Vagina (tissue), 2 donors: ENCODE measurements around the gene ZNF518A. TPM values are rescaled to one million over a fixed set of nuclear protein-coding genes. Genes with fewer than 3 reads are reported as not detected.

Experiments
- DNase-seq, 2 donors: peaks; one replicate each; pipeline ENCODE4 v3.0.0-alpha.2; 2017; ENCODE audit errors: extremely low spot score in 2 of 2
- H3K27ac ChIP-seq: fragments of 200-600 bp; sonication (generic); one replicate; pipeline ENCODE4 v1.5.1; 2019
- H3K27me3 ChIP-seq: fragments of 200-600 bp; sonication (generic); one replicate; pipeline ENCODE4 v1.5.1; 2019
- H3K36me3 ChIP-seq, 2 donors: fragments of 200-600 bp; sonication (generic); one replicate each; pipeline ENCODE4 v1.5.1; 2017 to 2019
- H3K4me1 ChIP-seq: fragments of 200-600 bp; sonication (generic); one replicate; pipeline ENCODE4 v1.5.1; 2019
- H3K4me3 ChIP-seq, 2 donors: fragments of 200-600 bp; sonication (generic); 1 replicate in 1 of 2; 2 replicates in 1 of 2; pipeline ENCODE4 v1.5.1; 2016 to 2019
- H3K9me3 ChIP-seq: fragments of 200-600 bp; sonication (generic); one replicate; pipeline ENCODE4 v1.5.1; 2019
- CTCF ChIP-seq, 3 experiments: fragments of 450-650 bp in 2 of 3; fragments of 200-600 bp in 1 of 3; sonication (generic) in 1 of 3; IDR thresholded peaks; one replicate each; pipeline ENCODE4 v1.5.1; 2017 to 2019; ENCODE audit warnings: antibody characterized with exemption in 3 of 3, mild to moderate bottlenecking in 2 of 3, moderate library complexity in 2 of 3
- POLR2A ChIP-seq, 2 donors: fragments of 450-650 bp; IDR thresholded peaks; one replicate each; pipeline ENCODE4 v1.6.1; 2017; ENCODE audit warnings: antibody characterized with exemption in 2 of 2, mild to moderate bottlenecking in 2 of 2, moderate library complexity in 2 of 2
- POLR2AphosphoS5 ChIP-seq, 2 donors: sonication (generic); formaldehyde crosslinking; IDR thresholded peaks; one replicate each; pipeline ENCODE4 v1.9.0; 2017; ENCODE audit warnings: antibody characterized with exemption in 2 of 2, mild to moderate bottlenecking in 2 of 2, low read depth in 1 of 2; ENCODE audit not compliant: insufficient read depth in 1 of 2
- intact Hi-C: fragments of 100-400 bp; cut with DNase I; formaldehyde crosslinking; loops from one replicate; pipeline ENCODE4 v1.15.1; 2023
- small RNA-seq: library from RNA; depleted of rRNA; stranded (forward); fragments of <200 nt; gene quantifications from one replicate; pipeline ENCODE3, GENCODE V24; 2016
- total RNA-seq: library from RNA; depleted of rRNA; stranded (reverse); fragments of >200 nt; gene quantifications from one replicate; pipeline ENCODE4 v1.2.3, GENCODE V29; 2016

ZNF518A gene
- total RNA-seq, 1 donor from 2014 or later: 12.5 TPM

DNA sequence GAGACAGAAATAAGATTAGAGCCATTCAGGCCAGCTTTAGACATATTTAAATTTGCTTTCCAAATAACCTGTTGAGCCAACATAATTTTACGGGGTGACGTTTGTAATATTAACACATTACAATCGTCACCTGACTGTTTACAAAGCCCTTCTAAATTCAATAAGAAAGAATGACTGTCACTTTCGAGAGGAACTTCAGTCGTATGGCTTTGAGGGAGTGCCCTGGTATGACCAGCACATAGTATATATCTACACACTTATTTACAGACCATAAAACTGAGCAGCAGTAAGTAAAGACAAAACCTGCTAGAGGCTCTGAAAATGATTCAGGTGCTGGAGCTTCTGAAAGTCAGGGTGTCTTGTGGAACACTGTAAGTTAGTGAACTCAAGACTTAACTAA lies 78.8 kb downstream of the ZNF518A start:
- H3K36me3 ChIP-seq: no peaks in the 10 kb centered on the region
- intact Hi-C loops: no loop called here
- no peaks in the 10 kb centered on the region for H3K9me3 ChIP-seq
- TF ChIP-seq CTCF (IDR thresholded peaks at IDR 0.05) (no peak), POLR2A (IDR thresholded peaks at IDR 0.05) (no peak), POLR2AphosphoS5 (IDR thresholded peaks at IDR 0.05; ENCODE audit: insufficient read depth in 1 of 2, low read depth in 1 of 2) (no peak)
- no peak for DNase-seq
- H3K4me3 ChIP-seq: no peak overlapping the region
- no peaks in the 10 kb centered on the region for H3K27me3 ChIP-seq
- no peaks in the 10 kb centered on the region for H3K4me1 ChIP-seq
- no peak overlapping the region for H3K27ac ChIP-seq

- Histone ChIP-seq H3K4me1 (no peaks in the 10 kb centered on the region), H3K4me3 (no peak overlapping the region), H3K36me3 (no peaks in the 10 kb centered on the region), H3K9me3 (no peaks in the 10 kb centered on the region), H3K27me3 (no peaks in the 10 kb centered on the region), H3K27ac (no peak overlapping the region)
- intact Hi-C loops: no loop called here
- TF ChIP-seq CTCF (IDR thresholded peaks at IDR 0.05) (no peak), POLR2A (IDR thresholded peaks at IDR 0.05) (no peak), POLR2AphosphoS5 (IDR thresholded peaks at IDR 0.05; ENCODE audit: insufficient read depth in 1 of 2, low read depth in 1 of 2) (no peak)
- no peak for DNase-seq
Measured at GRCh38 chr10:96211764-96212163, 81.7 kb downstream of the ZNF518A start.

GRCh38 chr10:96212911-96213310 lies 82.8 kb downstream of the ZNF518A start:
- TF ChIP-seq POLR2A (IDR thresholded peaks at IDR 0.05) (no peak), POLR2AphosphoS5 (IDR thresholded peaks at IDR 0.05; ENCODE audit: insufficient read depth in 1 of 2, low read depth in 1 of 2) (no peak), CTCF (IDR thresholded peaks at IDR 0.05) (no peak)
- no peaks in the 10 kb centered on the region for H3K36me3 ChIP-seq
- no peak overlapping the region for H3K27ac ChIP-seq
- no peak overlapping the region for H3K4me3 ChIP-seq
- intact Hi-C loops: no loop called here
- no peak for DNase-seq
- H3K9me3 ChIP-seq: no peaks in the 10 kb centered on the region
- no peaks in the 10 kb centered on the region for H3K4me1 ChIP-seq
- no peaks in the 10 kb centered on the region for H3K27me3 ChIP-seq

Small RNAs within 50 kb of the gene (small RNA-seq; reads per million reads assigned to genes)
- not detected for gene RNU6-271P

Other genes starting within 250 kb of the ZNF518A start
- 2.5 TPM for gene CC2D2B, start 222.3 kb upstream of the ZNF518A start, total RNA-seq
- gene CCNJ, start 86.7 kb upstream of the ZNF518A start, total RNA-seq: 6.9 TPM
- 8.8 TPM for gene BLNK, start 141.3 kb downstream of the ZNF518A start, total RNA-seq
- not detected for gene DNTT, start 174.1 kb downstream of the ZNF518A start, total RNA-seq
- gene OPALIN, start 228.7 kb downstream of the ZNF518A start, total RNA-seq: not detected